Measurements from ENCODE around the gene ZMYND12.

DNA sequence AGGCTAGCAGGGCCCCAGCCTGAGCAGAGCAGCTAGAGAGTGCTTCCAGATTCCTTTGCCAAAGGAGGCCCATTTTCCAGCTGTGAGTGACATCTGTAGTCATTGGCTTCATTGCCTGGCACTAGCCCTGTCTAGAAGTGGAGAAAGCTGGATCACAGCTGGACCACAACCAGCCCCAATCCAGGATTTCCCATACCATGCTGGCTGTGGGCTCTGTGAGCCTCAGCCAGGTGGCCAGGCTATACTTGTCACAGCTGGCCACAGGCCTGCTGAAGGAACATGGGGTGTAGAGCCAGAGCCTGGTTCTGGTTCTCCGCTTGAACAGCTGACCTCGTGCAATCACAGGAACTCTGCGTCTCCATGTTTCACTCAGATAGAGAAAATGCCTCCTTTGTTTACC is 38.7 kb downstream of the ZMYND12 start:
- TF ChIP-seq TCF4 (CRISPR knock-in tag; IDR thresholded peaks at IDR 0.05; ENCODE audit: borderline replicate concordance) = no peak
- no peak for TF ChIP-seq TOX (CRISPR knock-in tag; IDR thresholded peaks at IDR 0.05; ENCODE audit: borderline replicate concordance)
- no peak for TF ChIP-seq ZFP30 (CRISPR knock-in tag; IDR thresholded peaks at IDR 0.05)
